GM12872 (cell line): ENCODE results near the gene GPC1.

ENCODE experiments used
- TF ChIP-seq, protein P1 (sequence below): IDR thresholded peaks from 3 replicates; pipeline ENCODE4 v1.5.1; 2011; ENCODE audit warnings: low read depth, mild to moderate bottlenecking, low read length, moderate library complexity; ENCODE audit not compliant: insufficient read depth

Gene GPC1

DNA sequence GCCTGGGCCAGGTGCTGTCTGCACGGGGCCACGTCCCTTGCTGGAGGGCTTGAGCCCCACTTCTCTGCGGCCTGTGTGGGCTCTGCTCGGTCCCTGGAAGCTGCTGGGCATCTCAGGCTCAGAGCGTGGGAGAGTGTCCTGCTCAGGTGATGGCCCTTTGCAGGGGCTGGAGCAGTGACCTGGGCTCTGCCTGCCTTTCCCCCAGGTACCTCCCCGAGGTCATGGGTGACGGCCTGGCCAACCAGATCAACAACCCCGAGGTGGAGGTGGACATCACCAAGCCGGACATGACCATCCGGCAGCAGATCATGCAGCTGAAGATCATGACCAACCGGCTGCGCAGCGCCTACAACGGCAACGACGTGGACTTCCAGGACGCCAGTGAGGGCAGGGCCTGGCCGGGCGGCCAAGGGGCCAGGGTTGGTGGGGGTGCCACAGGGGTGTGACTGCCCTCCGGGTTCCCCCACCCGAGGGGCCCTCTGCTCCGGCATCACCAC, 29.9 kb downstream of the GPC1 start:
- TF ChIP-seq, protein P1, sequence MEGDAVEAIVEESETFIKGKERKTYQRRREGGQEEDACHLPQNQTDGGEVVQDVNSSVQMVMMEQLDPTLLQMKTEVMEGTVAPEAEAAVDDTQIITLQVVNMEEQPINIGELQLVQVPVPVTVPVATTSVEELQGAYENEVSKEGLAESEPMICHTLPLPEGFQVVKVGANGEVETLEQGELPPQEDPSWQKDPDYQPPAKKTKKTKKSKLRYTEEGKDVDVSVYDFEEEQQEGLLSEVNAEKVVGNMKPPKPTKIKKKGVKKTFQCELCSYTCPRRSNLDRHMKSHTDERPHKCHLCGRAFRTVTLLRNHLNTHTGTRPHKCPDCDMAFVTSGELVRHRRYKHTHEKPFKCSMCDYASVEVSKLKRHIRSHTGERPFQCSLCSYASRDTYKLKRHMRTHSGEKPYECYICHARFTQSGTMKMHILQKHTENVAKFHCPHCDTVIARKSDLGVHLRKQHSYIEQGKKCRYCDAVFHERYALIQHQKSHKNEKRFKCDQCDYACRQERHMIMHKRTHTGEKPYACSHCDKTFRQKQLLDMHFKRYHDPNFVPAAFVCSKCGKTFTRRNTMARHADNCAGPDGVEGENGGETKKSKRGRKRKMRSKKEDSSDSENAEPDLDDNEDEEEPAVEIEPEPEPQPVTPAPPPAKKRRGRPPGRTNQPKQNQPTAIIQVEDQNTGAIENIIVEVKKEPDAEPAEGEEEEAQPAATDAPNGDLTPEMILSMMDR: no peak

- TF ChIP-seq, protein P1: no peak
These were observed 30.5 kb downstream of the GPC1 start for GRCh38 chr2:240465765-240466578.

GRCh38 chr2:240466579-240467148, 31.2 kb downstream of the GPC1 start:
- TF ChIP-seq, protein P1: no peak

DNA sequence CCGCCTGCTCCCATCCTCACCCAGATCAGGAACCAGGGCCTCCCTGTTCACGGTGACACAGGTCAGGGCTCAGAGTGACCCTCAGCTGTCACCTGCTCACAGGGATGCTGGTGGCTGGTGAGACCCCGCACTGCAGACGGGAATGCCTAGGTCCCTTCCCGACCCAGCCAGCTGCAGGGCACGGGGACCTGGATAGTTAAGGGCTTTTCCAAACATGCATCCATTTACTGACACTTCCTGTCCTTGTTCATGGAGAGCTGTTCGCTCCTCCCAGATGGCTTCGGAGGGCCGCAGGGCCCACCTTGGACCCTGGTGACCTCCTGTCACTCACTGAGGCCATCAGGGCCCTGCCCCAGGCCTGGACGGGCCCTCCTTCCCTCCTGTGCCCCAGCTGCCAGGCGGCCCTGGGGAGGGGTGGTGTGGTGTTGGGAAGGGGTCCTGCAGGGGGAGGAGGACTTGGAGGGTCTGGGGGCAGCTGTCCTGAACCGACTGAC, 31.7 kb downstream of the GPC1 start:
- TF ChIP-seq, protein P1: no peak

DNA sequence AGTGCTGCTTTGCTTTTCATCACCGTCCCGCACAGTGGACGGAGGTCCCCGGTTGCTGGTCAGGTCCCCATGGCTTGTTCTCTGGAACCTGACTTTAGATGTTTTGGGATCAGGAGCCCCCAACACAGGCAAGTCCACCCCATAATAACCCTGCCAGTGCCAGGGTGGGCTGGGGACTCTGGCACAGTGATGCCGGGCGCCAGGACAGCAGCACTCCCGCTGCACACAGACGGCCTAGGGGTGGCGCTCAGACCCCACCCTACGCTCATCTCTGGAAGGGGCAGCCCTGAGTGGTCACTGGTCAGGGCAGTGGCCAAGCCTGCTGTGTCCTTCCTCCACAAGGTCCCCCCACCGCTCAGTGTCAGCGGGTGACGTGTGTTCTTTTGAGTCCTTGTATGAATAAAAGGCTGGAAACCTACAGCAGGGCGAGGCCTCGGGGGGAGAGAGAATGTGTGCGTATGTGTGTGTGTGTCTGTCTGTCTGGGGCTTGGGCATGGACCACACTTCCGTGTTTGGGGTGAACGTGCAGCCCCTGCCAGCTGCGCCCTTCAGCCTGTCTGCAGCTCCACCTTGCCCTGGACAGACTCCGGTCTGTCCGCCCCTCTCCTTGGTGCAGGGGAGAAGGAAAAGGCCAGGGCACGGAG, 32.3 kb downstream of the GPC1 start:
- TF ChIP-seq, protein P1: no peak

DNA sequence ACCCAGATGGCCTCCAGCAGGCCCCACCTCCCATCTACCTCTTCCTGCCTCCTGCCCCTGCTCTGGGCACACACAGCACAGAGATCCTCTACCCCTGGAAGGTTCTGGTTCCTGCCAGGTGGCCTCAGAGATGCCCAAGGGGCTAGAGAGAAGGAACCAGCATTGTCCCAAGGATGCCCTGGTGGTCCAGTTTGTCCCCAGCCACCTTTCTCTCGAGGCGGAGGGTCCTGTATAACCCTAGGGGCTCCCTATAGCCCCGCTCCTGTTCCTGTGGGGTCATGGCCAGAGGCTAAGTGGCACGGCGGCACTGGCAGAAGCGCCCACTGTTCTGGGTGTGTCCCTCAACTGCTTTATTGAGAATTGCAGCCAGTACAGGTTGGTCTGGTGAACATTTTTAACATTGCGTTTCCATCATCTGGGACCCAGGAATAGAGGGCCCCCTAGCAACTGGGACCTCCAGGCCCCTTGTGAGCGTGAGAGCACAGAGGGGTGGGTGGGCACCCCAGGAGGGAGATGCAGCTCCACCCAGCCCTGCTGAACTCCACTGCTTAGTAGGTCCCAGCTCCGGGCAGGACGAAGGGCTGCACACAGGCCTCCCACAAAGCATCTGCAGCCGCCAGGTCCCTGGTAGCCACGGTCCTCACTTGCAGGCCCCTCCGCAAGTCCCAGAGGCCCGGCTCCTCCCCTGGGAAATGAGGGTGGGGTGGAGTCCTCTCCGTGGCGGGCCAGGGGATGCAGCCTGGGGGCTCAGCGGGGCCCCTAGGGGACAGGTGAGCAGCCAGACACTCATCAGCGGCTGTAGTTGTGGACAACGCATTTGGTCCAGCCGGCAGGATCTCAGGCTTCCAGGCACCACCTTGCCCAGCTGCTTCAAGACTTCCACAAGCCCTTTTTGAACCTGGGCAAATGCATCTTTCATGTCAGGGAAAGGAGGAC, 33.1 kb downstream of the GPC1 start:
- TF ChIP-seq, protein P1: no peak

- TF ChIP-seq, protein P1: no peak
These were observed 33.8 kb downstream of the GPC1 start for GRCh38 chr2:240469239-240469636.
